NCI-H2171 treated with DMSO at 0.1 percent for 48 hours (cell line): ENCODE measurements around the gene CPPED1.
A peak's percentile ranks its signal among the peaks of the same experiment; 100 is the strongest.

Source experiments
- DNase-seq: peaks from one replicate; lab custom pipeline; 2025; lab: John Stamatoyannopoulos, UW

CPPED1 gene

GRCh38 chr16:12646098-12646489, 157.6 kb downstream of the CPPED1 start:
- no peak for DNase-seq

DNA sequence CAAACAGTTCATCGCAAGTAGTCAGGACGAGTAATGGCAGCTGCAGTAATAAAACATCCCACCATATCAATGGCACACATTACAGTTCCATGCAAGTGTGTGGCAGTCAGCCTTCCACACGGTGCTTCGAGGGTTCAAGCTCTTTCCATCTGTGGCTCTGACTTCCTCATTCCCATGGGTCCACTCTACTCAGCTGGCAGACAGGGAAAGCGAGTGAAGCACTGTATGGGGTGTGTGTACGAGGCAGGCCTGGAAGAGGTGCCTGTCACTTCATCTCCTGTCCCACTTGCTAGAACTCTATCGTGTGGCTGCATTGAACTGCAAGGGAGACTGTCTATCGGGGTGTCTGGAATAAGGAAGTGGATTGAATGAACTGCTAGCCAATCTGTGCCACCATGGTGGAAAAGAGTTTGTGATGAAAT, 160.6 kb downstream of the CPPED1 start:
- DNase-seq: peak; percentile 6

DNA sequence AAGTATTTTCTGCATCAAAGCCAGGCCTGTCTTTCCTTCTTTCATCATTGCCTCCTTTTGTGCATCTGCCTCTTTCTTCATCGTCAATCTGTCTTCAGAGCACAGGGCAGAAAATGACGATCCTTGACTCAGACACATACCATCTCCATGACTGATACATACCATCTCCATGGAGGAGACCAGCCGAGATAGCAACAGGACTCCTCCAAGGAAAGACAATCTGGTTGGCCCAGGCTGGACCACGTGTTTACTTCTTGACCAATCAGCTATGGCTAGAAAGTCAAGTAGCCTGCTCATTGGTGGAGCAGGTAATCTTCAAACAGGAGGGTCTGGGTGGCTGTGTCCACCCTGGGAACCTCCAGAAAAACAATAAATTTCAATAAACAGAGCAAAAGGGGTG, 164.6 kb downstream of the CPPED1 start:
- DNase-seq: no peak

DNA sequence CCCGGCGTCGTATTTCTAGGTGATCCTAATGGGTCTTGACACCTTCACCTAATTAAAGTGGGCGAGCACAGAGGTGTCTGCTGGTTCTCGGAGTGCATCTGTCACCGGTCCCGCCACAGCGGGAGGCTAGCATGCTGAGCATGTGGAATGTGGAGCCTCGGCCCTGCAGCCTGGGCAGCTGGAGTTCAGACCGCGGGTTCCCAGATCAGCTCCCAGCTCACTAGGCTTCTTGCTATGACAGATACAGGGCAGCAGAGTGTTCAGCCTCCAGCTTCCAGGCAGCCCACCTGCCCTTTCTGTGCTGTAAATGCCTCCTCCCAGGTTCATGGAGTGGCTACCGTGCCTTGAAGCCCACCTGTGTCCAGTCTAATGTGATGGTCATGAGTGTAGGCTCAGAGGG, 166.7 kb downstream of the CPPED1 start:
- DNase-seq: peak; percentile 62

DNA sequence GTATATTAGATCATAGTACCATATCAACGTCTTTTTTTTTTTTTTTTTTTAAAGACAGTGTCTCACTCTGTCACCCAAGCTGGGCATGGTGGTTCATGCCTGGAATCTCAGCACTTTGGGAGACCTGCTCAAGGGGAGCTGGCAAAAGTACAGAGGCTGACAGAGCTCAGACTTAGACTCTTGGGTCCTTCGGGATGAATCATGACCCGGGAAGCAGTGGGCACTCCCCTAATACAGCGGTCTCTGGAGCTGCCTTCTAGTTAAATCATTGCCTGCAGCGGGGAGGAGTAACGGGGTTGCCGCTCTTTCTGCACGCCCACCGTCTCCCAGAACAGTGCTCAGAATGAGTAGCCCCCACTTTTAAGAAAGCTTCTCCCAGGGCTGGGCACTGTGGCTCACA, 174.4 kb downstream of the CPPED1 start:
- DNase-seq: no peak

- no peak for DNase-seq
Measured at GRCh38 chr16:12628536-12628935, 175.2 kb downstream of the CPPED1 start.

GRCh38 chr16:12627394-12627793, 176.3 kb downstream of the CPPED1 start:
- DNase-seq: no peak

DNA sequence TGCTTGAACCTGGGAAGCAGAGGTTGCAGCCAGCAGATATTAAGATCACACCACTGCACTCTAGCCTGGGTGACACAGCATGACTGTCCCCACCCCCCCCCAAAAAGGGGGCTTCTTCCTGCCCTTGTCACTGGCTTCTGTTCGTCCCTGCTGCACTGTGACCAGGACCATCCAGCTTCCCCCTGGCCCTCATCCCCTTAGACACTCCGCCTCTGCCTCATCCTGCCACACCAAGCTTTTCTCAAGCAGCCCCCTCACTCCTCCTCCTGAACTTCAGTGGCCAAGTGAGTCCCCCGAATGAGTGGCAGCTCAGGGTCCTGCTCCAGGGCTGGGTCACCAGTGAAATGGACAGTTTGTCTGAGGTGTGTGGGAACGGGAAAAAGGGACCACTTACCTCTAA, 177.3 kb downstream of the CPPED1 start:
- no peak for DNase-seq

DNA sequence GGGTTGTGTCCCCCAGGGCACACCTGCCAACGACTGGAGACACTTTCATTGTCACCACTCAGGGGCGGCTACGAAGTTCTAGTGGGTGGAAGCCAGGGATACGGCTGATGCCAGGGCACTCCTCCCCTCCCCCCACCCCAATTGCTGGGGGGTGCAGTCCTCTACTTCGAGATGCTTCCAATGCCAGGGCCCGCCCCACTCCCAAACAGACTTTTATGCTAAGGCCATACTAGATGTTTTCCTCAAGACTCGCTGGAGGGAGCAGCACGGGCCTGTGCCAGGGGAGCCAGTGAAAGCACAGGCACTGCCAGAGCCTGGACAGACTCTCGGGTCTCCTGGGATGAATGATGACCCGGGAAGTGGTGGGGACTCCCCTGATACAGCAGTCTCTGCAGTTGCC, 178.0 kb downstream of the CPPED1 start:
- no peak for DNase-seq

- DNase-seq: no peak
Measured at GRCh38 chr16:12625068-12625467, 178.6 kb downstream of the CPPED1 start.

DNA sequence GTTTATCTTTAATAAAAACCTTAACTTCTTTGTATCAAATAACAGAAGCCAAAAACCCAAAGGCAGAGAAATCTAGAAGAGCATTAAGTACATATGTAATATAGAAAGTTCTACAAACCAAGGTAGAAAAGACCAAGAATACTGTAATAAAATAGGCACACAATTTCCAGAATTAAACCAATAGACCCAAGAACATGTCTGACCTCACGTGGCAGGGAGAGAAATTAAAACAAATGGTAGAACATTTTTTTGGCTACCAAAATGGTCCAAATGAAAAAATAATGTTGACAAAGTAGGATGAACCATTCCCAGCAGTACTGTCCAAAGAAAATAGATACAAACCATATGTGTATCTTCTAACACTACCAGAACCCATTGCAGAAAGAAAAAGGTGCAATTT, 183.5 kb downstream of the CPPED1 start:
- no peak for DNase-seq

- DNase-seq: no peak
Measured at GRCh38 chr16:12618515-12618914, 185.2 kb downstream of the CPPED1 start.

DNA sequence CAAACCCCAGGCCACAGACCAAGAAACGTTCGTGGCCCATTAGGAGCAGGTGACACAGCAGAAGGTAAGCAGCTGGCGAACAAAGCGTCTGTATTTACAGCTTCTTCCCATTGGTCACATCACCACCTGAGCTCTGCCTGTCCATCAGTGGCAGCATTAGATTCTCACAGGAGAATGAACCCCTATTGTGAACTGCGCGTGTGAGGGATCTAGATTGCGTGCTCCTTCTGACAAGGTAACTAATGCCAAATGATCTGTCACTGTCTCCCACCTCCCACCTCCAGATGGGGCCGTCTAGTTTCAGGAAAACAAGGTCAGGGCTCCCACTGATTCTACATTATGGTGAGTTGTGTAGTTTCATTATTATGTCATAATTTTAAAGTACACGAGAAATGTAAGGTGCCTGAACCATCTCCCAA, 186.3 kb downstream of the CPPED1 start:
- DNase-seq: peak; percentile 88

DNA sequence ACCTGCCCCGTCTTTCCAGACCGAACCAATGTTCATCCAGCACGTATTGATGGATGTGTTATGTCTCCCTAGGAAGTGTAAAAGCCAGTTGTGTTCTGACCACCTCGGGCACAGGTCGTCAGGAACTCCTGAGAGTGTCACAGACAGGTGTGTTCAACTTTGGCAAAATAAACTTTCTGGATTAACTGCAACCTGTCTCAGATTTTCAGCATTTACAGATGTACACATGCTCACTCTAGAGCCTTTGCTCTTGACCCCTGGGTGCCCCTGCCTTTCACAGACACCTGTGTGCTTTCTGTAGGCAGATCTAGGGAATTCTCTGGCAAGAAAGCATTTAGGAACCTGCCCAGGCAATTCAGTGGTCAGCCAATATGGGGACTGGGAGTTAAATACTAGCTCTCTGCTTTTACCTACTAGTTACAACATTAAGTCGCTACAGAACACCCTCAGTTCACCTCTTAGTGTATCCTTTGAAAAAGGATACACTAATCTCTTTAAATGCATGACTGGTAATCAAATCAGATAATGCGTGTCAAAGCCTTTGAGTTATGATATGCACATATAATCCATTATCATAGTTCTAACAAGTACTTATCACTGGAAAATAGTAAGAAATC, 188.9 kb downstream of the CPPED1 start:
- DNase-seq: no peak

DNA sequence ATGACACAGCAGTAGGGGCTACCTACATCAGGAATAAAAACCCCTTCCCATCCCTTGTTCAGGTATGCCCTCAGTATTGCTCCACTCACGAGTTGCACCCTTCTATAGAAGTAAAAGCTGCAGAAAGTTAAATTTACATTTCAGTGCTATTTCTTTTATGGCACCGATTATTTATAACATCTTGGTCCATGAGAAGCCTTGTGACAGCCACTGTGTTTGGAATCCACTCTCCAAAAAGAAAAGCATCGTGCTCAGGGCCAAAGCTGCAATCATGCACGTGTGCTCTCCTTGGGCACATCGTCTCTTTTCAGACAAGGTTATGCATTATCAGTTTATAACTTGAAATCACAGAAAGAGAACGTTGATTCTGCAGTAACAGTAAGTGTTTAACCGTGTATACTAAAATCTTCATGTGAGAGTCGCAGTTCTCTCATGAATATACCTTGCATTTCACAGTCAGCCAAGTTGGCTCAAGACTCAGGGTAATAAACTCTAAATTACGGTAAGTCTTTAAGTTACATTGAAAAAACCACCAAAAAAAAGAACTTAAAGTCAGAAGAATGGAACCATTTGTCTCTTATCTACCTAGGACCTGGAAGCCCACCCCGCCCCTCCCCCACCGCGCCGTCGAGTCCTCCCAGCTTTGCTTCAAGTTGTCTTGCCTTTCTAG, 189.6 kb downstream of the CPPED1 start:
- no peak for DNase-seq

GRCh38 chr16:12613131-12613991, 190.3 kb downstream of the CPPED1 start:
- no peak for DNase-seq

- DNase-seq: no peak
Measured at GRCh38 chr16:12612598-12613101, 191.0 kb downstream of the CPPED1 start.

GRCh38 chr16:12611916-12612597, 191.6 kb downstream of the CPPED1 start:
- DNase-seq: no peak

- no peak for DNase-seq
Measured at GRCh38 chr16:12611006-12611477, 192.6 kb downstream of the CPPED1 start.

- DNase-seq: no peak
Measured at GRCh38 chr16:12609937-12610699, 193.6 kb downstream of the CPPED1 start.
